WTC11 (cell line): ENCODE data around the gene C2orf49. TPM values are rescaled to one million over a fixed set of nuclear protein-coding genes. Genes with fewer than 3 reads are reported as not detected.

ENCODE experiments used
- ATAC-seq: fragments of 200-7000 bp; cut with Tn5 transposase; 2 replicates; pipeline ENCODE4 v1.10.0; 2021; ENCODE audit warnings: mild to moderate bottlenecking, moderate library complexity
- CTCF ChIA-PET: fragments of 300-600 bp; sonication (Branson Sonifier 250); formaldehyde crosslinking; loops from one replicate; lab custom pipeline; 2021; ENCODE audit warnings: antibody characterized with exemption; lab: Charles Lee
- POLR2A ChIA-PET: fragments of 350-600 bp; sonication (Branson Sonifier 250); formaldehyde crosslinking; loops from one replicate; lab custom pipeline; 2021; ENCODE audit warnings: antibody characterized with exemption; lab: Charles Lee
- DNase-seq: peaks from one replicate; pipeline ENCODE4 v3.0.0; 2021; ENCODE audit warnings: low spot score
- H3K27ac Mint-ChIP-seq: 2 replicates; pipeline ENCODE4 v1.8.0; 2021; ENCODE audit warnings: mixed read lengths
- H3K27me3 Mint-ChIP-seq: 2 replicates; pipeline ENCODE4 v1.8.0; 2021; ENCODE audit warnings: low read depth, mild to moderate bottlenecking, moderate library complexity, mixed read lengths
- H3K36me3 Mint-ChIP-seq: 2 replicates; pipeline ENCODE4 v1.8.0; 2021; ENCODE audit warnings: mixed read lengths
- H3K4me1 Mint-ChIP-seq: 2 replicates; pipeline ENCODE4 v1.8.0; 2022; ENCODE audit warnings: mixed read lengths
- H3K4me3 Mint-ChIP-seq: 2 replicates; pipeline ENCODE4 v1.8.0; 2021; ENCODE audit warnings: mild to moderate bottlenecking, moderate library complexity, mixed read lengths
- H3K9me3 Mint-ChIP-seq: 2 replicates; pipeline ENCODE4 v1.8.0; 2021; ENCODE audit warnings: mixed read lengths
- ATF1 ChIP-seq: sonication (generic); formaldehyde crosslinking; IDR thresholded peaks from 2 replicates; pipeline ENCODE4 v1.8.1; 2023; ENCODE audit warnings: mild to moderate bottlenecking, moderate library complexity, missing genetic modification reagents
- CREM ChIP-seq: sonication (generic); formaldehyde crosslinking; IDR thresholded peaks from 2 replicates; pipeline ENCODE4 v1.8.1; 2022; ENCODE audit warnings: mild to moderate bottlenecking, missing genetic modification reagents, moderate library complexity
- EMX1 ChIP-seq: fragments of 250-450 bp; sonication (Bioruptor Pico); IDR thresholded peaks from 2 replicates; pipeline ENCODE4 v1.8.0; 2021; ENCODE audit warnings: mild to moderate bottlenecking
- GABPB1 ChIP-seq: sonication (generic); formaldehyde crosslinking; IDR thresholded peaks from 2 replicates; pipeline ENCODE4 v1.8.1; 2023; ENCODE audit warnings: mild to moderate bottlenecking, missing genetic modification reagents
- GTF2I ChIP-seq: fragments of 250-450 bp; sonication (Bioruptor Pico); conservative IDR thresholded peaks from 2 replicates; pipeline ENCODE4 v1.4.0; 2021; ENCODE audit warnings: mild to moderate bottlenecking
- IRF2 ChIP-seq: sonication (generic); formaldehyde crosslinking; IDR thresholded peaks from 2 replicates; pipeline ENCODE4 v1.8.0; 2022; ENCODE audit warnings: low read depth, missing genetic modification reagents, borderline replicate concordance
- NR3C1 ChIP-seq: sonication (generic); formaldehyde crosslinking; conservative IDR thresholded peaks from 2 replicates; pipeline ENCODE4 v1.8.1; 2023; ENCODE audit warnings: low read depth, mild to moderate bottlenecking, missing genetic modification reagents
- RELA ChIP-seq: sonication (generic); formaldehyde crosslinking; IDR thresholded peaks from 2 replicates; pipeline ENCODE4 v1.8.1; 2022; ENCODE audit warnings: missing genetic modification reagents, mild to moderate bottlenecking, borderline replicate concordance
- SMAD3 ChIP-seq: sonication (generic); formaldehyde crosslinking; IDR thresholded peaks from 2 replicates; pipeline ENCODE4 v1.8.0; 2022; ENCODE audit warnings: missing genetic modification reagents, mild to moderate bottlenecking, borderline replicate concordance
- SMAD4 ChIP-seq: sonication (generic); formaldehyde crosslinking; IDR thresholded peaks from 2 replicates; pipeline ENCODE4 v1.8.0; 2022; ENCODE audit warnings: mild to moderate bottlenecking, missing genetic modification reagents
- SP1 ChIP-seq: sonication (generic); formaldehyde crosslinking; conservative IDR thresholded peaks from 2 replicates; pipeline ENCODE4 v1.8.1; 2022; ENCODE audit warnings: missing genetic modification reagents
- TEAD1 ChIP-seq: sonication (generic); formaldehyde crosslinking; IDR thresholded peaks from 2 replicates; pipeline ENCODE4 v1.8.0; 2022; ENCODE audit warnings: mild to moderate bottlenecking, missing genetic modification reagents
- TP53 ChIP-seq: sonication (generic); formaldehyde crosslinking; IDR thresholded peaks from 2 replicates; pipeline ENCODE4 v1.8.1; 2023; ENCODE audit warnings: mild to moderate bottlenecking, missing genetic modification reagents
- ZNF121 ChIP-seq: sonication (generic); formaldehyde crosslinking; IDR thresholded peaks from 2 replicates; pipeline ENCODE4 v1.8.0; 2023; ENCODE audit warnings: missing genetic modification reagents
- ZNF232 ChIP-seq: sonication (generic); formaldehyde crosslinking; IDR thresholded peaks from 2 replicates; pipeline ENCODE4 v1.8.0; 2022; ENCODE audit warnings: mild to moderate bottlenecking, missing genetic modification reagents
- ZNF263 ChIP-seq: sonication (generic); formaldehyde crosslinking; IDR thresholded peaks from 2 replicates; pipeline ENCODE4 v1.8.1; 2022; ENCODE audit warnings: low read depth, mild to moderate bottlenecking, moderate library complexity, missing genetic modification reagents
- ZNF317 ChIP-seq: sonication (generic); formaldehyde crosslinking; IDR thresholded peaks from 2 replicates; pipeline ENCODE4 v1.8.1; 2023; ENCODE audit warnings: low read depth, mild to moderate bottlenecking, moderate library complexity, missing genetic modification reagents, borderline replicate concordance
- ZNF423 ChIP-seq: fragments of 250-450 bp; sonication (Bioruptor Pico); IDR thresholded peaks from 2 replicates; pipeline ENCODE4 v2.1.2; 2022; ENCODE audit warnings: mild to moderate bottlenecking, moderate library complexity
- total RNA-seq: library from RNA; stranded (reverse); gene quantifications from 3 replicates; pipeline ENCODE4 v1.2.3, GENCODE V29; 2021
- TF ChIP-seq, protein P1 (sequence below): sonication (generic); formaldehyde crosslinking; IDR thresholded peaks from 2 replicates; pipeline ENCODE4 v1.8.1; 2023; ENCODE audit warnings: mild to moderate bottlenecking, missing genetic modification reagents
- TF ChIP-seq, protein P2 (sequence below): fragments of 250-450 bp; sonication (Bioruptor Pico); IDR thresholded peaks from 2 replicates; pipeline ENCODE4 v2.1.2; 2022; ENCODE audit warnings: mild to moderate bottlenecking, moderate library complexity

C2orf49 gene
- total RNA-seq, 1 experiment from 2014 or later, result 15.9 TPM

- TF ChIP-seq ZNF317 (CRISPR knock-in tag) (no peak), ATF1 (CRISPR knock-in tag) (no peak), GABPB1 (CRISPR knock-in tag) (no peak), CREM (no peak), GTF2I (no peak), ZNF121 (CRISPR knock-in tag) (no peak), SMAD3 (no peak), ZNF423 (CRISPR knock-in tag) (no peak), ZNF232 (CRISPR knock-in tag) (no peak), ZNF263 (CRISPR knock-in tag) (no peak), SP1 (CRISPR knock-in tag) (no peak)
- TF ChIP-seq, protein P1, sequence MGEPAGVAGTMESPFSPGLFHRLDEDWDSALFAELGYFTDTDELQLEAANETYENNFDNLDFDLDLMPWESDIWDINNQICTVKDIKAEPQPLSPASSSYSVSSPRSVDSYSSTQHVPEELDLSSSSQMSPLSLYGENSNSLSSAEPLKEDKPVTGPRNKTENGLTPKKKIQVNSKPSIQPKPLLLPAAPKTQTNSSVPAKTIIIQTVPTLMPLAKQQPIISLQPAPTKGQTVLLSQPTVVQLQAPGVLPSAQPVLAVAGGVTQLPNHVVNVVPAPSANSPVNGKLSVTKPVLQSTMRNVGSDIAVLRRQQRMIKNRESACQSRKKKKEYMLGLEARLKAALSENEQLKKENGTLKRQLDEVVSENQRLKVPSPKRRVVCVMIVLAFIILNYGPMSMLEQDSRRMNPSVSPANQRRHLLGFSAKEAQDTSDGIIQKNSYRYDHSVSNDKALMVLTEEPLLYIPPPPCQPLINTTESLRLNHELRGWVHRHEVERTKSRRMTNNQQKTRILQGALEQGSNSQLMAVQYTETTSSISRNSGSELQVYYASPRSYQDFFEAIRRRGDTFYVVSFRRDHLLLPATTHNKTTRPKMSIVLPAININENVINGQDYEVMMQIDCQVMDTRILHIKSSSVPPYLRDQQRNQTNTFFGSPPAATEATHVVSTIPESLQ (CRISPR knock-in tag), result no peak
Observed at GRCh38 chr2:105391058-105391627, 53.8 kb downstream of the C2orf49 start (continued).

GRCh38 chr2:105391763-105392662, 54.7 kb downstream of the C2orf49 start:
- peaks cover 3% of the 10 kb centered on the region; the same call in 1 of the 2 replicates for H3K9me3 Mint-ChIP-seq
- TF ChIP-seq NR3C1 (no peak), EMX1 (CRISPR knock-in tag) (no peak)
- TF ChIP-seq, protein P2, sequence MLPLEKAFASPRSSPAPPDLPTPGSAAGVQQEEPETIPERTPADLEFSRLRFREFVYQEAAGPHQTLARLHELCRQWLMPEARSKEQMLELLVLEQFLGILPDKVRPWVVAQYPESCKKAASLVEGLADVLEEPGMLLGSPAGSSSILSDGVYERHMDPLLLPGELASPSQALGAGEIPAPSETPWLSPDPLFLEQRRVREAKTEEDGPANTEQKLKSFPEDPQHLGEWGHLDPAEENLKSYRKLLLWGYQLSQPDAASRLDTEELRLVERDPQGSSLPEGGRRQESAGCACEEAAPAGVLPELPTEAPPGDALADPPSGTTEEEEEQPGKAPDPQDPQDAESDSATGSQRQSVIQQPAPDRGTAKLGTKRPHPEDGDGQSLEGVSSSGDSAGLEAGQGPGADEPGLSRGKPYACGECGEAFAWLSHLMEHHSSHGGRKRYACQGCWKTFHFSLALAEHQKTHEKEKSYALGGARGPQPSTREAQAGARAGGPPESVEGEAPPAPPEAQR (CRISPR knock-in tag), result no peak
- ATAC-seq, result no peak
- no peaks in the 10 kb centered on the region for H3K27me3 Mint-ChIP-seq
- H3K27ac Mint-ChIP-seq, result no peak overlapping the region
- no peak for DNase-seq
- ChIA-PET CTCF (no interaction called here), POLR2A (interaction anchor here (0.9 kb wide), 1 partner anchor 11 kb away, joined by 3 read pairs; no protein-coding TSS in a partner anchor)
- H3K4me3 Mint-ChIP-seq, result no peak overlapping the region
- H3K4me1 Mint-ChIP-seq, result peaks cover 4% of the 10 kb centered on the region
- peaks cover 9% of the 10 kb centered on the region; the same call in 1 of the 2 replicates for H3K36me3 Mint-ChIP-seq

DNA sequence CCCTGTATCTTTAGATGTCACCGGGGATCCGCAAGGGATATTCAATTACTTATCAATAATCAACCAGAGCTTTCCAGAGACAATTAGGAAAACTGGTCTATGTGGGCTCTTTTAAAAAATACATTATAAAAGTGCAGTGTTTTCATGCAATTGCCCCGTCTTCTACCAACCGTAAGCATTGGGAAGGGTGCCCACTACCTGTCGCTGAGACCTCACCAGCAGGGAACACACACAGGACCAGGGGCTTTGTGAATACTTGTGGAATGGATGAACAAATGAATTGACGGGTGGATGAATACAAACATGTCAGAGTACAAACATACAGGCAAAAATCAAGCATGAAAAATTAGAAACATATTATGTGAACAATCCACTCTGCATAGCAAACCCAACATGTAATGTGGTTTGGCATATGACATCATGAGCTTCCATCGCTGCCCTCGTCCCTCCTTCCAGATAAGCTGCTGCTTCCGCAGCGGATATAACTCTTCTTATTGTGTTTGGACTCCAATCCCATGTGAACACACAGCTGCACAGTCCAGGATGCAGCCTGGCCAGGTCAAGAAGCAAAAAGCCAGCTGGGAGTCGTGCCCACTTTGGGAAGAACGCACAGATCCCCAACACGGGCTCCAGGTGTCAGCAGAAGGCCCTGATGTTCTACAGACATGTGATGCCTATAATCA, 56.2 kb downstream of the C2orf49 start:
- TF ChIP-seq RELA (CRISPR knock-in tag) (no peak), TP53 (no peak), SMAD4 (CRISPR knock-in tag) (no peak), TEAD1 (CRISPR knock-in tag) (no peak), SP1 (CRISPR knock-in tag) (no peak), IRF2 (CRISPR knock-in tag) (no peak)
- Mint-ChIP-seq H3K4me3 (no peak overlapping the region), H3K27ac (no peak overlapping the region), H3K27me3 (peaks cover 11% of the 10 kb centered on the region), H3K4me1 (peaks cover 14% of the 10 kb centered on the region), H3K9me3 (no peaks in the 10 kb centered on the region), H3K36me3 (peaks cover 5% of the 10 kb centered on the region; the same call in 1 of the 2 replicates)
- ChIA-PET CTCF (interaction anchor here (1.1 to 1.4 kb wide), 2 partner anchors 10 to 576 kb away, joined by 3 to 5 read pairs; no protein-coding TSS in a partner anchor), POLR2A (no interaction called here)
- ATAC-seq (no peak), DNase-seq (no peak)
